Stimulated activated CD4-positive, alpha-beta T cell treated with anti-CD3 and anti-CD28 coated beads, Interleukin-4, amount 100 ng/mL, for 1 hour (primary cell): ENCODE results near the gene NOS2.

Experiments
- DNase-seq: peaks from one replicate; pipeline ENCODE4 v3.0.0-alpha.2; 2020

Gene NOS2

DNA sequence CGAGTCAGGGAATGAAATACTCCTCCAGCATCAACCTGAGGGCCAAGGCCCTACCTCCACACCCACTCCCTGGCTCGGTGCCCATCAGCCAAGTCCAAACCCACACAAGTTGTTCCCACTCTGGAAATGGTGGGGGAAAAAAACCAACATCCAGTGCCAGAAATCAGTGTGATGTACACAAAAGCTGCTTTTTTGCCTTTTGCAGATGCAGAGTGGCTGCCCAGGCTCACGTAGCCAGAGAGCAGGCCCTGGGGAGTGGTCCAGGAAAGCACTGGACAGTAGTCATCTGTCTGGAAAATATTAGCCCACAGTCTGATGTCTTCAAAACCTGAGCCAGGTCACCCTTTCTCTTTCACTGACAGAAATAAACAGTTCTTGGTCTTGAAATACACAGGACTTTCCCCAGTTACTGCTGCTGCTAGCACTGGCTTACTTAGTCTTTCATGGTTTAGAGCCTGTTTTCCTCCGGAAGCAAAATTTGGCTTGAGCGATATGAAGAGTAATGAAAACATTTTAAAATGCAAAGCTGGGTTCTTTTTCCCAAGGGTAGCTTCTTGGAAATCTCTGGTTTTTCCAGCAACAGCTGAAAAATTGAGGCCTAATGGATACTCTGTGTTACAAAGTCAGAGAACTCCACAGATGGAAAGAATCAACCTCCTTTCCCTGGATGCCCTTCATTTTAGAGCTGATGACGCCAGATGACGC is 18.2 kb upstream of the NOS2 start:
- no peak for DNase-seq

DNA sequence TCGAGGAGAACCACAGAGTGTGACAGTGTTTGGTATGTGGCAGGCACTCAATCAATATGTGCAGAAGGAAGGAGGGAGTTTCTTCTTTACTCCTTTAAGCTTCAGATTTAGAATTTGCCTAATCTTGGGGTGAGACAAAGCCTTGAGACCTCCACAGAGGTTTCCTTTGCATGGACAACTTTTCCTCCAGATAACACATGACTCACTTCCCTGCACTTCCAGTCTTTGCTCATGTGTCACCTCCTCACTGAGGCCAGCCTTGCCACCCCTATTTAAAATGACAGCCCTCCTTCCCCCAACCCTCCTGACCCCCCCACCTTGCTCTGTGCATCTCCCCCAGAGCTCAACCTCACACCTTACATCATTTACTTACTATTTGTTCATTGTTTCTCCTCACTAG is 17.4 kb upstream of the NOS2 start:
- DNase-seq = no peak

GRCh38 chr17:27816946-27817345 is 16.6 kb upstream of the NOS2 start:
- no peak for DNase-seq

GRCh38 chr17:27811961-27812360 is 11.6 kb upstream of the NOS2 start:
- DNase-seq = no peak

DNA sequence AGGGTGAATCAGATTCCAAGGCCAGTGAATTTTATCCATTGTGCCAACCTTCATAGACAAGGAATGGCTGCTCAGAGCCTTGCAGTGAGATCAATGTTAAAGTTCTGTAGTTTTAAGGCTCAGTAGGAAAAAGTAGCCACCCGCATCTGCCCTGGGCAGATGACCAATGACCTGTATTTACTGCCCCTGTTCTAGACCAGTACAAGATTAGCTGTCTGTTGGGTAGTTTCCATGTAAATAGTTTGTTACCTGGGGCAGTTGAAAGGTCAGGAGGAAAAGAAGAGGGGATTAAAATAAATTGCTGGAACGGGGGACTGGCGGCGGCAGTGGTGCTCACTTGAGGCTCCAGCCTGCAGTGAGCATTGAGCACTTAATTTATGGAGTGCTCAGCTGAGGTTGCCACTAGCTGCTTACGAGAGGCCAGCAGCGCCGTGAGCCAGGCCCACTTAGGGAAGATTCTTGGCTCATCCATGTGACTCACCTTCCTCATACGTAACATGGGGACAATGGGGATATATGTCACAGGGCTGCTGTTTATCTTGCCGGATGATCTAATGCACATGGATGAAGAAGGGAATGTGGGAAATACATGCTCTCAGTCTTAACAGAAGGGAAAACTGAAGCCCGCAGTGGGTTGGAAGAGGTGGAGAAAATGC is 10.7 kb upstream of the NOS2 start:
- no peak for DNase-seq

GRCh38 chr17:27810211-27810901 is 10.0 kb upstream of the NOS2 start:
- DNase-seq = peak; percentile 32

- no peak for DNase-seq
Measured at GRCh38 chr17:27809555-27809954, 9.2 kb upstream of the NOS2 start.

GRCh38 chr17:27808628-27809027 is 8.3 kb upstream of the NOS2 start:
- peak; percentile 25 for DNase-seq

- peak; percentile 50 for DNase-seq
Measured at GRCh38 chr17:27807567-27808470, 7.5 kb upstream of the NOS2 start.

DNA sequence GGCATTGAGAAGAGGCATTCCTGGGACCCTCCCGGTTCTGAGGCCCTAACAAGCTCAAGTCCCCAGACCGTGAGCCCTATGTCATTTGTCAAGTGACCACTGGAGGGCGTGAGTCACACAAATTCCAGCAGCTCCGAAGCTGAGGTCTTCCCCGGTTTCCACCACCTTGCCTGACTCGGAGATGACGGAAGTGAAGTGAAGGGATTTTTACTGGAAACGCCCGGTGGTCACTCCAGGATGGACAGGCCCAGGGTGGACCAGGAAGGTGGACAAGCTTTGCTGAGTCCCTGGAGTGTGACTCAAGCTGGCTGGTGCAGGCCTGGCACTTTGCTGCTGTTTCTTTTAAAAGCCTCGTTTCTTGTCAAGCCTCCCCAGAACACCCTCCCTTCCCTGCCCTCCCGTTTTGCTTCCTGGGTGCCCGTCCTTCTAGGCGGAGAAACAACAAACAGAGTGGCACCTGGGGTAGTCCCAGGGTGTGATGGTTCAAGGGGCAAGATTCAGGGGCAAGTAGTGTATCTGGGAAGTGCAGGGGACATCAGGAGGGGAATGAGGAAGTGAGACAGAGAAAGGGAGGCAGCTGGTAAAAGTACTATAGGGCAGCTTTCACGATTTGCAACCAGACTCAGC is 5.3 kb upstream of the NOS2 start:
- DNase-seq = peak; percentile 73

DNA sequence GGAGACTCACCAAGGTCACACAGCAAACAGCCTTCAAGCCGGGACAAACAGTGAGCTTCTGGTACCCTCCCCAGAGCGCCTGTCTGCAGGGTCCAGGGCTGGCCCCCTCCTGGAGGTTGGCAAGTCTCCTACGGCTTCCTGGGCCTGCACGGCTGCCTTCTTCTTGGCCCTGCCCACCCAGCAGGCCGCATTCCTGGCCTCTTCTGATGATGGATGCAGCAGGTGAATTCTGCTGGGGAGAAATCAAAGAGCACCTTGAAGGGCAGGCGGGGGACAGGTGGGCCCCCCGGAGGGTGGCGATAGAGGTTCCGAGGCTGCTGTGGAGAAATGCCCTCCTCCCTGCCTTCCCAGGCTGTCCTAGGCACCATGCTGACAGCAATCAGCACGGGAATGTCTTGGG is 3.8 kb upstream of the NOS2 start:
- DNase-seq = no peak

- DNase-seq = no peak
Measured at GRCh38 chr17:27802962-27803680, 2.8 kb upstream of the NOS2 start.

DNA sequence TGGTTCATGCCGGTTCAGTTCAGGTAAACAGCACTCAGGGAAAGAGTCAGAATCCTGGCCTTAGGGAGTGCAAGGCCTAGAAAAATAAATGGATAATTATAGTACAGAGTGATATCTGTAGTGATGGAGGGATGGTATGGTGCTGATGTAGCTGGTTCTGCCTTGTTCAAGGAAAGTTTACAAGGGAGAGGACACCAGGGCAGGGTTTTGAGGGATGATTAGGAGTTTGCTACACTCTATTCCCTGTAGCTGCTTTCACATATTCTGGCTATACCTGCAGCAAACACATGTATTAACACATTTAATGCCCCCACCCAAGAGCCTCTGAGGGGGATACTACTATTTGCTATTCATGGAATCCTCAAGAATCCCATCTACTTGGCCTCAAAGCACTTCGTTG is 1.7 kb upstream of the NOS2 start:
- DNase-seq = no peak

- DNase-seq = no peak
Measured at GRCh38 chr17:27798376-27798775, 2.0 kb downstream of the NOS2 start.

GRCh38 chr17:27797390-27798091 is 2.8 kb downstream of the NOS2 start:
- no peak for DNase-seq

- no peak for DNase-seq
Measured at GRCh38 chr17:27793906-27794569, 6.3 kb downstream of the NOS2 start.

GRCh38 chr17:27793168-27793905 is 7.0 kb downstream of the NOS2 start:
- DNase-seq = peak; percentile 20

GRCh38 chr17:27792095-27792494 is 8.2 kb downstream of the NOS2 start:
- DNase-seq = no peak

- DNase-seq = no peak
Measured at GRCh38 chr17:27788919-27789318, 11.4 kb downstream of the NOS2 start.
